ENCODE measurements around the gene FOXP2. TPM values are rescaled to one million over a fixed set of nuclear protein-coding genes. Genes with fewer than 3 reads are reported as not detected.

Gene FOXP2
- total and polyA plus RNA-seq, 2 of the 13 experiments (the other 11 are each of a cell fraction or from before 2014, with no cell fraction given): 0.90 TPM; not detected in 1

- peak; percentile 81 for TF ChIP-seq ZNF646 (CRISPR knock-in tag; IDR thresholded peaks at IDR 0.05)
- TF ChIP-seq KIAA2018 (CRISPR knock-in tag; IDR thresholded peaks at IDR 0.05; ENCODE audit: borderline replicate concordance): no peak
- no peak for TF ChIP-seq TBX3 (IDR thresholded peaks at IDR 0.05; ENCODE audit: borderline replicate concordance)
These were observed at the start of gene FOXP2 (continued) for GRCh38 chr7:114414156-114415063.
